GM06990 (cell line): ENCODE results near the gene COX20.

Experiments used
- DNase-seq: peaks from one replicate; pipeline ENCODE4 v3.0.0-alpha.2; 2011; ENCODE audit not compliant: insufficient read length; ENCODE audit errors: extremely low read depth
- H3K27me3 ChIP-seq: replicated peaks from 2 replicates; pipeline ENCODE4 v1.6.0; 2011; ENCODE audit warnings: low read length; ENCODE audit not compliant: control insufficient read depth, insufficient read depth
- H3K36me3 ChIP-seq: 2 replicates; pipeline ENCODE4 v1.5.1; 2011; ENCODE audit warnings: low read length; ENCODE audit not compliant: control insufficient read depth, insufficient read depth
- H3K4me3 ChIP-seq: replicated peaks from 2 replicates; pipeline ENCODE4 v1.5.1; 2011; ENCODE audit warnings: low read depth, mild to moderate bottlenecking, control low read depth, low read length
- TF ChIP-seq, protein P1 (sequence below): IDR thresholded peaks from 2 replicates; pipeline ENCODE4 v1.5.1; 2011; ENCODE audit warnings: low read length, control low read depth, mild to moderate bottlenecking, inconsistent platforms; ENCODE audit not compliant: insufficient read depth, poor library complexity, severe bottlenecking

COX20 gene

GRCh38 chr1:244815600-244816099 is 19.8 kb upstream of the COX20 start:
- no peak for DNase-seq
- H3K4me3 ChIP-seq = no peak overlapping the region
- TF ChIP-seq, protein P1, sequence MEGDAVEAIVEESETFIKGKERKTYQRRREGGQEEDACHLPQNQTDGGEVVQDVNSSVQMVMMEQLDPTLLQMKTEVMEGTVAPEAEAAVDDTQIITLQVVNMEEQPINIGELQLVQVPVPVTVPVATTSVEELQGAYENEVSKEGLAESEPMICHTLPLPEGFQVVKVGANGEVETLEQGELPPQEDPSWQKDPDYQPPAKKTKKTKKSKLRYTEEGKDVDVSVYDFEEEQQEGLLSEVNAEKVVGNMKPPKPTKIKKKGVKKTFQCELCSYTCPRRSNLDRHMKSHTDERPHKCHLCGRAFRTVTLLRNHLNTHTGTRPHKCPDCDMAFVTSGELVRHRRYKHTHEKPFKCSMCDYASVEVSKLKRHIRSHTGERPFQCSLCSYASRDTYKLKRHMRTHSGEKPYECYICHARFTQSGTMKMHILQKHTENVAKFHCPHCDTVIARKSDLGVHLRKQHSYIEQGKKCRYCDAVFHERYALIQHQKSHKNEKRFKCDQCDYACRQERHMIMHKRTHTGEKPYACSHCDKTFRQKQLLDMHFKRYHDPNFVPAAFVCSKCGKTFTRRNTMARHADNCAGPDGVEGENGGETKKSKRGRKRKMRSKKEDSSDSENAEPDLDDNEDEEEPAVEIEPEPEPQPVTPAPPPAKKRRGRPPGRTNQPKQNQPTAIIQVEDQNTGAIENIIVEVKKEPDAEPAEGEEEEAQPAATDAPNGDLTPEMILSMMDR = no peak
- H3K27me3 ChIP-seq = no peaks in the 10 kb centered on the region
- no peaks in the 10 kb centered on the region for H3K36me3 ChIP-seq

- no peak for DNase-seq
- Histone ChIP-seq H3K4me3 (no peak overlapping the region), H3K27me3 (no peaks in the 10 kb centered on the region), H3K36me3 (no peaks in the 10 kb centered on the region)
- TF ChIP-seq, protein P1 = no peak
These were observed 18.0 kb upstream of the COX20 start for GRCh38 chr1:244817415-244817894.

DNA sequence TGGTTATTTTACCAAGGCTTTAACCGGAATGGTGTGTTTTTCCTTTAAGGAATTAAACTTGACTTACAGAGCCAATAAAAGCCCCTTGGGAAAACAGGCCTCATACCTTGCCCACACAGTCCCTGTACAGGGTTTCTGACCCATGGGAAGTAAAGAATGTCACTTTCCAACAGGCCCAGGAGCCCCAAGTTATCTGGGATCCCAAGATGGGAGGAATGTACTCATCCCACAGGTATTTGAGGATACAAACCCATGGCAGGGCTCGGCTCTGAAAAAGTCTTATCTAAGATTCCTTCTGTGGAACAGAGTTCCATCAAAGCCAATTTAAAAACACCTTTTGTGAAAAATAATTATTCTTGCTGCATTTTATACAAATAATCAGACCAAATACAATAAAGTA is 15.3 kb upstream of the COX20 start:
- TF ChIP-seq, protein P1 = no peak
- Histone ChIP-seq H3K27me3 (no peaks in the 10 kb centered on the region), H3K36me3 (no peaks in the 10 kb centered on the region), H3K4me3 (no peak overlapping the region)
- DNase-seq = no peak

- Histone ChIP-seq H3K27me3 (no peaks in the 10 kb centered on the region), H3K36me3 (no peaks in the 10 kb centered on the region), H3K4me3 (no peak overlapping the region)
- DNase-seq = no peak
- TF ChIP-seq, protein P1 = no peak
These were observed 14.3 kb upstream of the COX20 start for GRCh38 chr1:244821134-244821533.

DNA sequence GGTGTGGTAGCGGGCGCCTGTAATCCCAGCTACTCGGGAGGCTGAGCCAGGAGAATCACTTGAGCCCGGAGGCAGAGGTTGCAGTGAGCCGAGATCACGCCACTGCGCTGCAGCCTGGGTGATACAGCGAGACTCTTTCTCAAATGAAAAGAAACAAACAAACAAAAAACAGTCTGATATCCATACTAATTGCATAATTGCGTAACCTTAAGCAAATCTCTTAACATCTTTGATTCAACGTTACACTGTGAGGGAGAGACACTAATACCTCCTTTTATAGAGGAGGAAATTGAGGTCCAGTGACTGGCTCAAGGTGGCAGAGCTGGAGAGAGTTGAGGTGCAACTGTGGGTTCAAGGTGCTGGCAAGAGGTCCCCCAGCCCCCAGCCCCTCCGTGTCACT is 12.6 kb upstream of the COX20 start:
- DNase-seq = no peak
- Histone ChIP-seq H3K36me3 (no peaks in the 10 kb centered on the region), H3K4me3 (no peak overlapping the region), H3K27me3 (no peaks in the 10 kb centered on the region)
- TF ChIP-seq, protein P1 = no peak

DNA sequence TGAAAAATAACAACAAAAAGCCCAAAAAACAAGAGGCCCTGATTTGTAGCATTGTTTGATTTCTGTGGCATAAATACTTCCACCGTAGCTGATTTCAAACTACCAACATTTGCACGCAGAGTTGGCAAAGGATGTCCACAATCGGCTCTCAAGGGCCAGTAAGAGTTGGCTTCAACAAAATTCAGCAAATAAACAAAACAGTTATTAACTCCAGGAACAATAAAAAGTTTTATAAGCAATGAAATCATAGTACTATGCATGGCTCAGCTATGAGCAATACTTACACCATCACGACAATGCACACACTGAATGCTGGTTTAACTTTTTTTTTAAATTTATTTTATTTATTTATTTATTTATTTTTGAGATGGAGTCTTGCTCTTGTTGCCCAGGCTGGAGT is 8.7 kb upstream of the COX20 start:
- H3K27me3 ChIP-seq = no peaks in the 10 kb centered on the region
- H3K36me3 ChIP-seq = no peaks in the 10 kb centered on the region
- H3K4me3 ChIP-seq = no peak overlapping the region
- DNase-seq = no peak
- TF ChIP-seq, protein P1 = no peak
